ENCODE data around the gene LAGE3. TPM values are rescaled to one million over a fixed set of nuclear protein-coding genes. Genes with fewer than 3 reads are reported as not detected.

LAGE3 gene
- total RNA-seq, 2 experiments from 2014 or later: 28.1 to 29.9 TPM

GRCh38 chrX:154430479-154430878 is 48.6 kb downstream of the LAGE3 start:
- CTCF ChIA-PET: interaction anchor here (1.4 kb wide), 1 partner anchor 10 kb away, joined by 5 read pairs; no protein-coding TSS in a partner anchor
- POLR2A ChIA-PET: interaction anchor here (0.9 to 1.1 kb wide), 2 partner anchors 17 to 32 kb away, joined by 4 read pairs; partner anchors contain the start of gene RPL10
- H3K4me3 Mint-ChIP-seq: no peak overlapping the region
- H3K27me3 Mint-ChIP-seq: no peaks in the 10 kb centered on the region
- H3K27ac Mint-ChIP-seq: no peak overlapping the region
- peaks cover 17% of the 10 kb centered on the region for H3K36me3 Mint-ChIP-seq (ENCODE audit: low read depth)
- no peak for DNase-seq
- no peaks in the 10 kb centered on the region for H3K9me3 Mint-ChIP-seq
- peaks cover 21% of the 10 kb centered on the region for H3K4me1 Mint-ChIP-seq

GRCh38 chrX:154429711-154430110 is 49.4 kb downstream of the LAGE3 start:
- no peak for DNase-seq
- ChIA-PET POLR2A (interaction anchor here (0.8 to 3.7 kb wide), 6 partner anchors 9 to 60 kb away, joined by 3 to 28 read pairs (median 4); partner anchors contain the start of genes RPL10 and TAFAZZIN), CTCF (interaction anchor here (0.6 to 1.4 kb wide), 3 partner anchors 9 to 94 kb away, joined by 3 to 5 read pairs (median 3); partner anchors contain the start of gene RPL10)
- Mint-ChIP-seq H3K4me3 (peak overlapping the region; percentile 75), H3K4me1 (peaks cover 21% of the 10 kb centered on the region), H3K27ac (peak overlapping the region; percentile 54), H3K9me3 (no peaks in the 10 kb centered on the region), H3K36me3 (ENCODE audit: low read depth) (peaks cover 16% of the 10 kb centered on the region), H3K27me3 (no peaks in the 10 kb centered on the region)

GRCh38 chrX:154428176-154429171 is 50.6 kb downstream of the LAGE3 start, which contains the start of gene ATP6AP1:
ATP6AP1 (plus strand) TSS chrX:154428677; CDS start chrX:154428693, 16 bp downstream.
- Mint-ChIP-seq H3K4me1 (peaks cover 25% of the 10 kb centered on the region), H3K27ac (peak within 1 kb of the TSS; percentile 69), H3K27me3 (no peaks in the 10 kb centered on the region), H3K36me3 (ENCODE audit: low read depth) (peaks cover 16% of the 10 kb centered on the region), H3K9me3 (no peaks in the 10 kb centered on the region), H3K4me3 (peak within 1 kb of the TSS; percentile 75)
- ChIA-PET POLR2A (interaction anchor here (0.7 to 3.7 kb wide), 7 partner anchors 8 to 91 kb away, joined by 3 to 28 read pairs (median 4); partner anchors contain the start of genes RPL10 and TAFAZZIN), CTCF (interaction anchor here (0.6 to 1.5 kb wide), 4 partner anchors 13 to 91 kb away, joined by 3 to 4 read pairs (median 3); partner anchors contain the start of gene RPL10)
- DNase-seq: peak; percentile 92

Other genes with a start within 250 kb of the LAGE3 start
- not detected for gene OPN1MW3, start 221.7 kb downstream of the LAGE3 start, total RNA-seq
- gene TEX28, start 184.2 kb downstream of the LAGE3 start, total RNA-seq: not detected
- gene TKTL1, start 183.5 kb downstream of the LAGE3 start, total RNA-seq: 1 to 10 TPM in 1 of 2 experiments, under 1 TPM in 1; 0.85 to 2.0 TPM
- 1,000 to 10,000 TPM; 1,571 to 1,579 TPM for gene FLNA, start 104.6 kb downstream of the LAGE3 start, total RNA-seq
- 10 to 100 TPM; 65.5 to 66.0 TPM for gene EMD, start 100.0 kb downstream of the LAGE3 start, total RNA-seq
- 1,000 to 10,000 TPM; 2,958 to 2,962 TPM for gene RPL10, start 80.9 kb downstream of the LAGE3 start, total RNA-seq
- gene DNASE1L1, start 70.0 kb downstream of the LAGE3 start, total RNA-seq: 10 to 100 TPM; 23.3 to 23.7 TPM
- 10 to 100 TPM; 93.7 to 93.9 TPM for gene TAFAZZIN, start 67.7 kb downstream of the LAGE3 start, total RNA-seq
- 10 to 100 TPM; 52.3 to 53.2 TPM for gene ATP6AP1, start 50.6 kb downstream of the LAGE3 start, total RNA-seq
- gene GDI1, start 42.1 kb downstream of the LAGE3 start, total RNA-seq: 100 to 1,000 TPM; 114 to 117 TPM
- 10 to 100 TPM; 62.4 to 65.4 TPM for gene FAM50A, start 35.1 kb downstream of the LAGE3 start, total RNA-seq
- 10 to 100 TPM; 49.3 to 52.8 TPM for gene PLXNA3, start 21.0 kb downstream of the LAGE3 start, total RNA-seq
- 10 to 100 TPM; 44.5 to 47.3 TPM for gene UBL4A, start 7.3 kb upstream of the LAGE3 start, total RNA-seq
- 10 to 100 TPM; 27.0 to 27.6 TPM for gene SLC10A3, start 11.3 kb upstream of the LAGE3 start, total RNA-seq
- 10 to 100 TPM; 24.9 to 29.0 TPM for gene FAM3A, start 37.0 kb upstream of the LAGE3 start, total RNA-seq
- 10 to 100 TPM; 62.7 to 64.4 TPM for gene G6PD, start 67.6 kb upstream of the LAGE3 start, total RNA-seq
- 10 to 100 TPM; 51.9 to 54.0 TPM for gene IKBKG, start 68.3 kb upstream of the LAGE3 start, total RNA-seq
- gene CTAG1A, start 105.9 kb upstream of the LAGE3 start, total RNA-seq: not detected
- not detected for gene CTAG1B, start 140.0 kb upstream of the LAGE3 start, total RNA-seq
- gene CTAG2, start 174.3 kb upstream of the LAGE3 start, total RNA-seq: not detected

Measured in activated CD4-positive, alpha-beta memory T cell treated with anti-CD3 and anti-CD28 coated beads, Interleukin-2, amount 10 ng/mL, durations not matched to agents 7 days and 5 days (primary cell).